Activated CD4-positive, CD25-positive, alpha-beta regulatory T cell treated with anti-CD3 and anti-CD28 coated beads, Interleukin-2, amount 50 U/mL, for 72 hours (primary cell): ENCODE measurements around the gene RAP1GAP2.

Experiments used
- DNase-seq: peaks from one replicate; pipeline ENCODE4 v3.0.0; 2021

The RAP1GAP2 gene

GRCh38 chr17:2854143-2855055, 58.2 kb downstream of the RAP1GAP2 start:
- DNase-seq = no peak

- no peak for DNase-seq
These were observed 58.9 kb downstream of the RAP1GAP2 start for GRCh38 chr17:2855063-2855600.

GRCh38 chr17:2856727-2857126, 60.5 kb downstream of the RAP1GAP2 start:
- DNase-seq = no peak

- no peak for DNase-seq
These were observed 63.8 kb downstream of the RAP1GAP2 start for GRCh38 chr17:2860045-2860444.

GRCh38 chr17:2860883-2861282, 64.6 kb downstream of the RAP1GAP2 start:
- DNase-seq = no peak

- no peak for DNase-seq
These were observed 66.0 kb downstream of the RAP1GAP2 start for GRCh38 chr17:2862197-2862596.

- DNase-seq = no peak
These were observed 67.0 kb downstream of the RAP1GAP2 start for GRCh38 chr17:2863204-2863603.

GRCh38 chr17:2865228-2865627, 69.0 kb downstream of the RAP1GAP2 start:
- no peak for DNase-seq

GRCh38 chr17:2867441-2868424, 71.5 kb downstream of the RAP1GAP2 start:
- no peak for DNase-seq

GRCh38 chr17:2869604-2870003, 73.4 kb downstream of the RAP1GAP2 start:
- DNase-seq = no peak

GRCh38 chr17:2871205-2871604, 75.0 kb downstream of the RAP1GAP2 start:
- DNase-seq = no peak

- DNase-seq = no peak
These were observed 75.5 kb downstream of the RAP1GAP2 start for GRCh38 chr17:2871720-2872119.

- DNase-seq = no peak
These were observed 76.0 kb downstream of the RAP1GAP2 start for GRCh38 chr17:2872282-2872681.

GRCh38 chr17:2874189-2874686, 78.0 kb downstream of the RAP1GAP2 start:
- no peak for DNase-seq

- no peak for DNase-seq
These were observed 79.4 kb downstream of the RAP1GAP2 start for GRCh38 chr17:2875608-2876007.

- no peak for DNase-seq
These were observed 80.2 kb downstream of the RAP1GAP2 start for GRCh38 chr17:2876467-2876866.

- no peak for DNase-seq
These were observed 82.6 kb downstream of the RAP1GAP2 start for GRCh38 chr17:2878751-2879254.

- DNase-seq = no peak
These were observed 83.8 kb downstream of the RAP1GAP2 start for GRCh38 chr17:2880050-2880449.

- DNase-seq = no peak
These were observed 85.1 kb downstream of the RAP1GAP2 start for GRCh38 chr17:2881295-2881694.

- DNase-seq = no peak
These were observed 87.4 kb downstream of the RAP1GAP2 start for GRCh38 chr17:2883544-2884213.

GRCh38 chr17:2885733-2886132, 89.5 kb downstream of the RAP1GAP2 start:
- no peak for DNase-seq

- no peak for DNase-seq
These were observed 92.1 kb downstream of the RAP1GAP2 start for GRCh38 chr17:2888326-2888725.
